PC-3 (cell line): ENCODE measurements around the gene TBC1D5. TPM values are rescaled to one million over a fixed set of nuclear protein-coding genes. Genes with fewer than 3 reads are reported as not detected.

ENCODE experiments used
- ATAC-seq: fragments of 200-7000 bp; cut with Tn5 transposase; 2 replicates; pipeline ENCODE4 v1.9.1; 2020; ENCODE audit warnings: mild to moderate bottlenecking, moderate library complexity
- BruUV-seq: library from RNA; stranded (reverse); fragments of 400-500 nt; replicated peaks from 2 replicates; lab custom pipeline; 2021; lab: Mats Ljungman, UMichigan
- CTCF ChIA-PET: fragments of 300-600 bp; sonication (Branson Sonifier 250); formaldehyde crosslinking; loops from one replicate; lab custom pipeline; 2022; ENCODE audit warnings: antibody characterized with exemption; lab: Charles Lee
- POLR2A ChIA-PET: fragments of 300-600 bp; sonication (Branson Sonifier 250); formaldehyde crosslinking; loops from one replicate; lab custom pipeline; 2022; ENCODE audit warnings: antibody characterized with exemption; ENCODE audit not compliant: unreplicated experiment; lab: Charles Lee
- DNase-seq: peaks from one replicate; pipeline ENCODE4 v3.0.0-alpha.2; 2015
- H2AFZ ChIP-seq: fragments of 300-600 bp; sonication (generic); 2 replicates; pipeline ENCODE4 v1.6.0; 2016; ENCODE audit warnings: antibody characterized with exemption, low read length
- H3F3A ChIP-seq: fragments of 300-600 bp; sonication (generic); one replicate; pipeline ENCODE4 v1.6.0; 2017; ENCODE audit warnings: antibody characterized with exemption, low read length, control low read depth, mild to moderate bottlenecking; ENCODE audit not compliant: unreplicated experiment
- H3K27ac ChIP-seq: fragments of 300-600 bp; sonication (generic); 2 replicates; pipeline ENCODE4 v1.5.1; 2016; ENCODE audit warnings: mild to moderate bottlenecking, low read length
- H3K27me3 ChIP-seq: fragments of 300-600 bp; sonication (generic); 2 replicates; pipeline ENCODE4 v1.6.1; 2016; ENCODE audit warnings: low read length, mixed read lengths
- H3K36me3 ChIP-seq: fragments of 300-600 bp; sonication (generic); 2 replicates; pipeline ENCODE4 v1.6.1; 2016; ENCODE audit warnings: low read depth, mixed run types, low read length, mixed read lengths
- H3K4me1 ChIP-seq: fragments of 300-600 bp; sonication (generic); 2 replicates; pipeline ENCODE4 v1.5.1; 2016; ENCODE audit warnings: low read length; ENCODE audit not compliant: insufficient read depth
- H3K4me2 ChIP-seq: fragments of 300-600 bp; sonication (generic); 2 replicates; pipeline ENCODE4 v1.6.0; 2016; ENCODE audit warnings: low read length
- H3K4me3 ChIP-seq: fragments of 300-600 bp; sonication (generic); 2 replicates; pipeline ENCODE4 v1.5.1; 2016; ENCODE audit warnings: mild to moderate bottlenecking, low read length, mixed read lengths
- H3K79me2 ChIP-seq: fragments of 300-600 bp; sonication (generic); 2 replicates; pipeline ENCODE4 v1.6.1; 2017; ENCODE audit warnings: low read length, mixed read lengths
- H3K9ac ChIP-seq: fragments of 300-600 bp; sonication (generic); 2 replicates; pipeline ENCODE4 v1.6.0; 2016; ENCODE audit warnings: mild to moderate bottlenecking, low read length
- H3K9me2 ChIP-seq: fragments of 300-600 bp; sonication (generic); replicated peaks from 2 replicates; pipeline ENCODE4 v1.6.1; 2016; ENCODE audit warnings: mixed run types, low read length, mixed read lengths
- H3K9me3 ChIP-seq: fragments of 300-600 bp; sonication (generic); 2 replicates; pipeline ENCODE4 v1.6.1; 2016; ENCODE audit warnings: low read length, mixed read lengths
- H4K20me1 ChIP-seq: fragments of 300-600 bp; sonication (generic); 2 replicates; pipeline ENCODE4 v1.6.1; 2016; ENCODE audit warnings: low read length, mixed read lengths
- EZH2 ChIP-seq: fragments of 300-600 bp; sonication (generic); IDR thresholded peaks from one replicate; pipeline ENCODE4 v1.6.1; 2017; ENCODE audit warnings: antibody characterized with exemption, mild to moderate bottlenecking, low read length; ENCODE audit not compliant: unreplicated experiment
- EZH2phosphoT487 ChIP-seq: fragments of 300-600 bp; sonication (generic); IDR thresholded peaks from 2 replicates; pipeline ENCODE4 v1.6.1; 2018; ENCODE audit warnings: mild to moderate bottlenecking, antibody characterized with exemption, low read length, borderline replicate concordance
- intact Hi-C: fragments of 100-400 bp; cut with micrococcal nuclease; formaldehyde crosslinking; loops from 2 replicates; pipeline ENCODE4 v1.9.0; 2023
- total RNA-seq: library from RNA; depleted of rRNA; stranded (reverse); fragments of >200 nt; gene quantifications from 2 replicates; pipeline ENCODE4 v1.2.3, GENCODE V29; 2014
- TF ChIP-seq, protein P1 (sequence below): fragments of 300-600 bp; sonication (generic); conservative IDR thresholded peaks from 2 replicates; pipeline ENCODE4 v1.5.1; 2017; ENCODE audit warnings: antibody characterized with exemption, low read depth, mild to moderate bottlenecking, low read length

TBC1D5 gene
- total RNA-seq, 1 experiment from 2014 or later: 54.5 TPM

DNA sequence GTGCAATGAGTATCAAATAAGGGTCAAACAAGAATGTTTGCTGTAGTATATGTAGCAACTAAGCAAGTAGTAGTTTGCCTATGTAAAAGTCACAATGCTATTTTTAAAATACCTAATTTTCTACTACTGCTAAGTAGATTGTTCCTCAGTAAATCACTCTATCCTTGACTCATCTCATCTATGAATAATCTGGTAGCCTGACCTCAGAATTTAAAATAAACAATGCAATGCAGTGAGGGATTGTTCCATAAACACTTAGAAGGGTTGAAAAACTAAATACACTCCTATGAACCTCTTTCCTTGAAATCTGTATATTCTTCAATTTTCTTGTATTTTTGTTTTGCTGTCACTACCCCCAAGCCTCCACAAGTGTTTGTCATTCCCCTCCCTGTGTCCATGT is 253.3 kb downstream of the TBC1D5 start:
- ChIA-PET CTCF (no interaction called here), POLR2A (no interaction called here)
- Histone ChIP-seq H3K27me3 (no peaks in the 10 kb centered on the region), H3K9me3 (no peaks in the 10 kb centered on the region), H2AFZ (no peak overlapping the region), H3K4me3 (no peak overlapping the region), H3K79me2 (no peaks in the 10 kb centered on the region), H3K27ac (peak overlapping the region; percentile 23), H3F3A (no peaks in the 10 kb centered on the region), H3K9ac (no peak overlapping the region), H3K9me2 (no peaks in the 10 kb centered on the region), H3K36me3 (no peaks in the 10 kb centered on the region), H3K4me1 (peaks cover 21% of the 10 kb centered on the region), H3K4me2 (no peak overlapping the region), H4K20me1 (no peaks in the 10 kb centered on the region)
- intact Hi-C loops: no loop called here
- peak; percentile 59 for ATAC-seq
- DNase-seq: peak; percentile 62
- no peak for TF ChIP-seq EZH2phosphoT487
- TF ChIP-seq, protein P1, sequence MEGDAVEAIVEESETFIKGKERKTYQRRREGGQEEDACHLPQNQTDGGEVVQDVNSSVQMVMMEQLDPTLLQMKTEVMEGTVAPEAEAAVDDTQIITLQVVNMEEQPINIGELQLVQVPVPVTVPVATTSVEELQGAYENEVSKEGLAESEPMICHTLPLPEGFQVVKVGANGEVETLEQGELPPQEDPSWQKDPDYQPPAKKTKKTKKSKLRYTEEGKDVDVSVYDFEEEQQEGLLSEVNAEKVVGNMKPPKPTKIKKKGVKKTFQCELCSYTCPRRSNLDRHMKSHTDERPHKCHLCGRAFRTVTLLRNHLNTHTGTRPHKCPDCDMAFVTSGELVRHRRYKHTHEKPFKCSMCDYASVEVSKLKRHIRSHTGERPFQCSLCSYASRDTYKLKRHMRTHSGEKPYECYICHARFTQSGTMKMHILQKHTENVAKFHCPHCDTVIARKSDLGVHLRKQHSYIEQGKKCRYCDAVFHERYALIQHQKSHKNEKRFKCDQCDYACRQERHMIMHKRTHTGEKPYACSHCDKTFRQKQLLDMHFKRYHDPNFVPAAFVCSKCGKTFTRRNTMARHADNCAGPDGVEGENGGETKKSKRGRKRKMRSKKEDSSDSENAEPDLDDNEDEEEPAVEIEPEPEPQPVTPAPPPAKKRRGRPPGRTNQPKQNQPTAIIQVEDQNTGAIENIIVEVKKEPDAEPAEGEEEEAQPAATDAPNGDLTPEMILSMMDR: no peak
- TF ChIP-seq EZH2: no peak
- no TSS peak for BruUV-seq

- Histone ChIP-seq H2AFZ (no peak overlapping the region), H3K4me3 (no peak overlapping the region), H3K4me1 (peaks cover 9% of the 10 kb centered on the region; the same call in 1 of the 2 replicates), H3K9me3 (no peaks in the 10 kb centered on the region), H3K9me2 (no peaks in the 10 kb centered on the region), H3K36me3 (no peaks in the 10 kb centered on the region), H3F3A (no peaks in the 10 kb centered on the region), H3K4me2 (no peak overlapping the region), H3K27me3 (no peaks in the 10 kb centered on the region), H4K20me1 (no peaks in the 10 kb centered on the region), H3K27ac (no peak overlapping the region), H3K79me2 (no peaks in the 10 kb centered on the region), H3K9ac (no peak overlapping the region)
- intact Hi-C loops: no loop called here
- DNase-seq: no peak
- TF ChIP-seq, protein P1: no peak
- TF ChIP-seq EZH2 (no peak), EZH2phosphoT487 (no peak)
- BruUV-seq: no TSS peak
- ChIA-PET POLR2A (interaction anchor here (0.6 kb wide), 1 partner anchor 259 kb away, joined by 3 read pairs; no protein-coding TSS in a partner anchor), CTCF (no interaction called here)
- ATAC-seq: no peak
These were observed 261.3 kb downstream of the TBC1D5 start for GRCh38 chr3:17481116-17481515.

DNA sequence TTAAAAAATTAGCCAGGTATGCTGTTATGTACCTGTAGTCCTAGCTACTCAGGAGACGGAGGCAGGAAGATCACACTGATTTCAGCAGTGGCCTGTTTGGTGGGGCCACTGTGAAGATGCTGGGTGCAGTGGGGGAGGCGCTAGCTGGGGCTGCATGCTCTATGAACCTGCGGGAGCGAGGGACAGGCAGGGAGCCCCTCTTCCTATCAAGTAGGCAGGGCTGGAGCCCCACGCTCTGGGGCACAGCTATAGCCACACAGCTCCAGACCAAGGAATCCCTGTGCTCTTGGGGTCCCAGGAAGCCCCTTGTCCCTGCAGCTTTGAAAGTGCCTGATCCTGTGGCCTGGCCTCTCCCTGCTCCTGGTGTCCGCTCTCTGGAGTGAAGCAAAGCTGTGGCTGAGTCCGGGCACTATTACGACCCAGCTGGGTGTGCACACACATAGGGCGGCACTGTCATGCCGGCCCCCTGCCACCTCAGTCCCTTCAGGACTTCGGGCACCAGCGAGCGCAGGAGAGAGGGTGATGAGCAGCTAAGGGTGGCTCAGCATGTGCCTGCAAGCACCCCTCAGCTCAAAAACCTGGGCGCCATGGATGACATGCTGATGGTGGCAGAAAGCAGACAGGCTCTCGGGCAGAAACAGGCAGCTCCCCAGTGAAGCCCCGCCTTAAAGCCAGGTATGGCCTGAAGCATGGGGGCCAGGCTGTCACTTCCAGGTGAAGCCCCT is 262.6 kb downstream of the TBC1D5 start:
- H3K36me3 ChIP-seq: no peaks in the 10 kb centered on the region
- TF ChIP-seq EZH2: no peak
- TF ChIP-seq, protein P1: no peak
- TF ChIP-seq EZH2phosphoT487: no peak
- ChIA-PET POLR2A (no interaction called here), CTCF (interaction anchor here (0.6 kb wide), 1 partner anchor 143 kb away, joined by 3 read pairs; no protein-coding TSS in a partner anchor)
- no peak overlapping the region for H3K9ac ChIP-seq
- H2AFZ ChIP-seq: no peak overlapping the region
- no peaks in the 10 kb centered on the region for H3K9me2 ChIP-seq
- no peaks in the 10 kb centered on the region for H3K79me2 ChIP-seq
- no peaks in the 10 kb centered on the region for H3K9me3 ChIP-seq
- H3F3A ChIP-seq: no peaks in the 10 kb centered on the region
- no peaks in the 10 kb centered on the region for H4K20me1 ChIP-seq
- peaks cover 9% of the 10 kb centered on the region; the same call in 1 of the 2 replicates for H3K4me1 ChIP-seq
- H3K4me3 ChIP-seq: no peak overlapping the region
- no peaks in the 10 kb centered on the region for H3K27me3 ChIP-seq
- H3K27ac ChIP-seq: no peak overlapping the region
- intact Hi-C loops: no loop called here
- H3K4me2 ChIP-seq: no peak overlapping the region
- DNase-seq (no peak), ATAC-seq (no peak)
- BruUV-seq: no TSS peak
